Body of pancreas (tissue), 4 donors: ENCODE measurements around the gene IRX3.

Source experiments
- POLR2A ChIP-seq, 3 donors: fragments of 450-650 bp; IDR thresholded peaks; one replicate each; pipeline ENCODE4 v1.6.1; 2016; ENCODE audit warnings: antibody characterized with exemption in 3 of 3, mild to moderate bottlenecking in 2 of 3
- TF ChIP-seq, protein P1 (sequence below), 7 experiments: fragments of 450-650 bp in 4 of 7; fragments of 200-600 bp in 3 of 7; sonication (generic) in 3 of 7; IDR thresholded peaks; one replicate each; pipeline ENCODE4 v1.5.1; 2016 to 2019; ENCODE audit warnings: antibody characterized with exemption in 7 of 7

DNA sequence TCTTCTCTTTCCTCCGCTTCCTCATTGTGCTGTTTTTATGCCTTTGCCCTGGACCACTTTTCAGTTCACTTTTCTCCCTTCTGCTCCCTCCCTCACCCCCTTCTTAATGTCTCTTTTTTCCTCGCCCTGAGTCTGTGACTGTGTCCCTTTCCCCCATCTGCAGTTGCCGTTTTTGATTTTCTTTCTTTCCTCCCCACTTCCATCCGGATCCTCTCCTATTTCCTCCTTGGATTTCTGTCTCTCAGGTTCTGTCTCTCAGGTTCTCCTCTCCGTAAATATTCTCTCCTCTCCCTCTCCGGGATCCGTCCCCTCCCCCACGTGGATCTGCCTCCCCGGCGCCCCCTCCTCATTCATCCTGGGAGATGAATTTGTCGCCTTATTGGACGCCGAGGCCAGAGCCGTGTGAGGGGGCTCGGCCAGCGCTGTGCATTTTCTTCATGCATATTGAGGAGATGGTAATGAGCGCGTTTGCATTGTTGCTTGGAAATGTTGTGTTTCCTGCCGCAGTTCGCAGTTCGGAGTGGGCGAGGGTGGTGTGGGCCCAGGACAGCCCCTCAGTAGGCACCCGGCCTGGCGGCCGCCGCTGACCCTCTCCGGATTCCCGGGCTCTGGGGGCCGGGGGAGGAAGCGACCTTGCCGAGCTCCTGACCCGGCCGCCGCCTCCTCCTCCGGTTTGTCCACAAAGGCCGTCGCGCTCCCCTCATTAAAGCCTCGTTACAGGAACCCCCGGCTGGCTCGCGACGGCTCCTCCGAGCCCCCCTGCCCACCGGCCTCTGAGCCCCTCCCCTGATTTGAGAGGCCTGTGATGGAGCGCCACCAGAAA, 4.5 kb upstream of the IRX3 start:
- TF ChIP-seq, protein P1, sequence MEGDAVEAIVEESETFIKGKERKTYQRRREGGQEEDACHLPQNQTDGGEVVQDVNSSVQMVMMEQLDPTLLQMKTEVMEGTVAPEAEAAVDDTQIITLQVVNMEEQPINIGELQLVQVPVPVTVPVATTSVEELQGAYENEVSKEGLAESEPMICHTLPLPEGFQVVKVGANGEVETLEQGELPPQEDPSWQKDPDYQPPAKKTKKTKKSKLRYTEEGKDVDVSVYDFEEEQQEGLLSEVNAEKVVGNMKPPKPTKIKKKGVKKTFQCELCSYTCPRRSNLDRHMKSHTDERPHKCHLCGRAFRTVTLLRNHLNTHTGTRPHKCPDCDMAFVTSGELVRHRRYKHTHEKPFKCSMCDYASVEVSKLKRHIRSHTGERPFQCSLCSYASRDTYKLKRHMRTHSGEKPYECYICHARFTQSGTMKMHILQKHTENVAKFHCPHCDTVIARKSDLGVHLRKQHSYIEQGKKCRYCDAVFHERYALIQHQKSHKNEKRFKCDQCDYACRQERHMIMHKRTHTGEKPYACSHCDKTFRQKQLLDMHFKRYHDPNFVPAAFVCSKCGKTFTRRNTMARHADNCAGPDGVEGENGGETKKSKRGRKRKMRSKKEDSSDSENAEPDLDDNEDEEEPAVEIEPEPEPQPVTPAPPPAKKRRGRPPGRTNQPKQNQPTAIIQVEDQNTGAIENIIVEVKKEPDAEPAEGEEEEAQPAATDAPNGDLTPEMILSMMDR (IDR thresholded peaks at IDR 0.05): no peak
- no peak for TF ChIP-seq POLR2A (IDR thresholded peaks at IDR 0.05)
